Ishikawa (cell line): Measurements from ENCODE around the gene ELOVL6.

Experiments
- CEBPB ChIP-seq: IDR thresholded peaks from 2 replicates; pipeline ENCODE4 v1.6.1; 2012
- CREB1 ChIP-seq: IDR thresholded peaks from 2 replicates; pipeline ENCODE4 v1.6.1; 2012; ENCODE audit warnings: low read depth
- EGR1 ChIP-seq: IDR thresholded peaks from 2 replicates; pipeline ENCODE4 v1.6.1; 2012
- EP300 ChIP-seq: IDR thresholded peaks from 2 replicates; pipeline ENCODE4 v1.6.1; 2012; ENCODE audit warnings: borderline replicate concordance
- FOXM1 ChIP-seq: IDR thresholded peaks from 2 replicates; pipeline ENCODE4 v1.6.1; 2012; ENCODE audit warnings: low read depth, borderline replicate concordance
- NFIC ChIP-seq: IDR thresholded peaks from 2 replicates; pipeline ENCODE4 v1.6.1; 2012
- RAD21 ChIP-seq: IDR thresholded peaks from 2 replicates; pipeline ENCODE4 v1.6.1; 2012; ENCODE audit warnings: low read depth
- TAF1 ChIP-seq: IDR thresholded peaks from 2 replicates; pipeline ENCODE4 v1.6.1; 2012; ENCODE audit warnings: low read depth, mild to moderate bottlenecking
- TCF12 ChIP-seq: IDR thresholded peaks from 2 replicates; pipeline ENCODE4 v1.6.1; 2012; ENCODE audit warnings: low read depth
- TEAD4 ChIP-seq: IDR thresholded peaks from 2 replicates; pipeline ENCODE4 v1.6.1; 2012
- YY1 ChIP-seq: IDR thresholded peaks from 2 replicates; pipeline ENCODE4 v1.6.1; 2012; ENCODE audit warnings: low read depth
- ZBTB7A ChIP-seq: IDR thresholded peaks from 2 replicates; pipeline ENCODE4 v1.6.1; 2012; ENCODE audit warnings: low read depth
- TF ChIP-seq, protein P1 (sequence below): IDR thresholded peaks from 2 replicates; pipeline ENCODE4 v1.6.1; 2012
- TF ChIP-seq, protein P2 (sequence below): IDR thresholded peaks from 2 replicates; pipeline ENCODE4 v1.6.1; 2012; ENCODE audit warnings: low read depth, mild to moderate bottlenecking
- TF ChIP-seq, protein P3 (sequence below): IDR thresholded peaks from 2 replicates; pipeline ENCODE4 v1.6.1; 2012

The ELOVL6 gene

DNA sequence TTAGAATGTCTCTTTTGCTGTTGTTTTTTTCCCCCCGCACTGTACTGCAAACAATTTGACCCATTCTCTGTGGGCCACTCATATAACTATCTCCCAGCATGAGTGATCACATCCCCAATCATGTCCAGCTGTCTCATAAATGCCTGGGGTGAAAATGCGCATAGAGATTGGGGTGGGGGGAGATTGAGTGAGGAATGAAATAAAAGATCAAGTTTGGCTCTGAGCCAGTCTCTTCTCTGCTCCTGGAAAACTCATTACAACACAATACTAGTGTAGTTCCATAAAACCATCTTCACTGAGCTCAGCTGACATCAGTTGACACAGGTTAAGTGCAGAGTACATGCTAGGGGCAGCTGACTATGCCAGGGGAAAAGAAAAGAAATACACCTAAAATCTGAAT is 188.9 kb downstream of the ELOVL6 start:
- TF ChIP-seq, protein P1, sequence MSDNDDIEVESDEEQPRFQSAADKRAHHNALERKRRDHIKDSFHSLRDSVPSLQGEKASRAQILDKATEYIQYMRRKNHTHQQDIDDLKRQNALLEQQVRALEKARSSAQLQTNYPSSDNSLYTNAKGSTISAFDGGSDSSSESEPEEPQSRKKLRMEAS: no peak
- TF ChIP-seq, protein P2, sequence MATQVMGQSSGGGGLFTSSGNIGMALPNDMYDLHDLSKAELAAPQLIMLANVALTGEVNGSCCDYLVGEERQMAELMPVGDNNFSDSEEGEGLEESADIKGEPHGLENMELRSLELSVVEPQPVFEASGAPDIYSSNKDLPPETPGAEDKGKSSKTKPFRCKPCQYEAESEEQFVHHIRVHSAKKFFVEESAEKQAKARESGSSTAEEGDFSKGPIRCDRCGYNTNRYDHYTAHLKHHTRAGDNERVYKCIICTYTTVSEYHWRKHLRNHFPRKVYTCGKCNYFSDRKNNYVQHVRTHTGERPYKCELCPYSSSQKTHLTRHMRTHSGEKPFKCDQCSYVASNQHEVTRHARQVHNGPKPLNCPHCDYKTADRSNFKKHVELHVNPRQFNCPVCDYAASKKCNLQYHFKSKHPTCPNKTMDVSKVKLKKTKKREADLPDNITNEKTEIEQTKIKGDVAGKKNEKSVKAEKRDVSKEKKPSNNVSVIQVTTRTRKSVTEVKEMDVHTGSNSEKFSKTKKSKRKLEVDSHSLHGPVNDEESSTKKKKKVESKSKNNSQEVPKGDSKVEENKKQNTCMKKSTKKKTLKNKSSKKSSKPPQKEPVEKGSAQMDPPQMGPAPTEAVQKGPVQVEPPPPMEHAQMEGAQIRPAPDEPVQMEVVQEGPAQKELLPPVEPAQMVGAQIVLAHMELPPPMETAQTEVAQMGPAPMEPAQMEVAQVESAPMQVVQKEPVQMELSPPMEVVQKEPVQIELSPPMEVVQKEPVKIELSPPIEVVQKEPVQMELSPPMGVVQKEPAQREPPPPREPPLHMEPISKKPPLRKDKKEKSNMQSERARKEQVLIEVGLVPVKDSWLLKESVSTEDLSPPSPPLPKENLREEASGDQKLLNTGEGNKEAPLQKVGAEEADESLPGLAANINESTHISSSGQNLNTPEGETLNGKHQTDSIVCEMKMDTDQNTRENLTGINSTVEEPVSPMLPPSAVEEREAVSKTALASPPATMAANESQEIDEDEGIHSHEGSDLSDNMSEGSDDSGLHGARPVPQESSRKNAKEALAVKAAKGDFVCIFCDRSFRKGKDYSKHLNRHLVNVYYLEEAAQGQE: no peak
- TF ChIP-seq CEBPB: no peak
- no peak for TF ChIP-seq TAF1
- TF ChIP-seq TEAD4: no peak
- no peak for TF ChIP-seq EP300

DNA sequence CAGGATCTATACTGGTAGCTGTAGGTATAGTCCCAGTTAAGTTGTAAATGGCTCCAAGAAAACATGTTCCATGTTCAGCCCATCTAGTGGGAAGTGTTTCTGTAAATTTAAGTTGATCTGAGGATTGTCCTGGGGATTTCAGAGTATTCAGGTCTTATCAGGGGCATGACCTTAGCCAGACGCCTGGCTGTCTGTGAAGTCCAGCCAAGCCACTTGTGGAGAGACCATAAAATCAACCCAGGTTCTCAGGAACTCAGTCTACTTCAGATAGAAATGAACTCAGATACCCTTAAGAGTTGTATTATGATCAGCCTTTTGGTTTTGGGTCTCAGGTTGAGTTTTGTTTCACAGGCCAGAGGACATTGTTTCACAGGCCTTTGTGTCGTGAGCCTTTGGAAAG is 189.9 kb downstream of the ELOVL6 start:
- no peak for TF ChIP-seq ZBTB7A
- TF ChIP-seq, protein P3, sequence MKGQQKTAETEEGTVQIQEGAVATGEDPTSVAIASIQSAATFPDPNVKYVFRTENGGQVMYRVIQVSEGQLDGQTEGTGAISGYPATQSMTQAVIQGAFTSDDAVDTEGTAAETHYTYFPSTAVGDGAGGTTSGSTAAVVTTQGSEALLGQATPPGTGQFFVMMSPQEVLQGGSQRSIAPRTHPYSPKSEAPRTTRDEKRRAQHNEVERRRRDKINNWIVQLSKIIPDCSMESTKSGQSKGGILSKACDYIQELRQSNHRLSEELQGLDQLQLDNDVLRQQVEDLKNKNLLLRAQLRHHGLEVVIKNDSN: no peak
- TF ChIP-seq TAF1: no peak

DNA sequence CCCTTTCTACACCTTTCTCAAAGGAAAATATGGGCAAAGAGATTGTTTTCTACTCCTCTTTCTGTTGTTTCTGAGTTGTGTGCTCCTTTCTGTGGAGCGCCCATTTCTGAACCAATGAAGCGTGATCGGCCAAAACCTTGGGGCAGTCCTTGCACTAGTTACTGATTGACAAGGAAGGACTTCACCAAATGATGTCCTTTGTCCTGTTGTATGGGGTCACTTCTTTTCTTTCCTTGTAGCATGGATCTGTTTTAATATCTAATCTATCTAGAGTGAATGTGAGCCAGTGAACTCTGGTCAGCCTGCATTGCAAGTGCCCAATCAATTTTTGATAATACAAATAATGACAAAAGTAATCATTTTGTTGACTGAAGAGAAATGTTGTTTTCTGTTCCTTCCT is 191.2 kb downstream of the ELOVL6 start:
- TF ChIP-seq CEBPB (no peak), TEAD4 (no peak), EP300 (no peak), TCF12 (no peak), RAD21 (no peak), FOXM1 (no peak), CREB1 (no peak), TAF1 (no peak), YY1 (no peak), ZBTB7A (no peak), EGR1 (no peak), NFIC (no peak)
- TF ChIP-seq, protein P1: no peak
- TF ChIP-seq, protein P3: no peak
- TF ChIP-seq, protein P2: no peak

DNA sequence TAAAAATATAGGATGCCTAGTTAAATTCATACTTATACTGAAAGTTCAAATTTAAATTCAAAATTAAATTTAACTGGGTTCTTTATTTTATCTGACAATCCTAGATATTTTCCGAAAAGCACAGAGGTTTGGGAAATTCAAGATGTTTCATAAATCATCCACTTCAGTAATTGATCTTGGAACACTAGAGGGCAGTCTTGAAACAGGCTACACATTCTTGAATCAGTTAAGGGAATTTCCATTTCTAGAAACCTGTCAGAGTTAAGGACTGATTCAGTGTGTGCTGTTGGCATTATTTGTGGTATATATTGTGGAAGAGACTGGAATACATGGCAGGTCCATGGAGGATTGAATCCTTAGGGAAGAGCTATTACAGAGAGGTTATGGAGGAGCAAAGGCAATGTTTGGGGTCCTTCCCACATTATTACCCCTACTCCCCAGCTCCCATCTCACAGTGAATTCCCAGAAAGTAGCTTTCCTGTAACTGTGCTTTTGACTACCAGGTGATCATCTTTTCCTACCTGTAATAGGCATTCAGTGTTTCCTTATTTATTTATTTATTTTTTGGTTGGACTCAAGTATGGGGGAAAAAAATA is 192.9 kb downstream of the ELOVL6 start:
- TF ChIP-seq TCF12 (no peak), RAD21 (peak; percentile 89)

DNA sequence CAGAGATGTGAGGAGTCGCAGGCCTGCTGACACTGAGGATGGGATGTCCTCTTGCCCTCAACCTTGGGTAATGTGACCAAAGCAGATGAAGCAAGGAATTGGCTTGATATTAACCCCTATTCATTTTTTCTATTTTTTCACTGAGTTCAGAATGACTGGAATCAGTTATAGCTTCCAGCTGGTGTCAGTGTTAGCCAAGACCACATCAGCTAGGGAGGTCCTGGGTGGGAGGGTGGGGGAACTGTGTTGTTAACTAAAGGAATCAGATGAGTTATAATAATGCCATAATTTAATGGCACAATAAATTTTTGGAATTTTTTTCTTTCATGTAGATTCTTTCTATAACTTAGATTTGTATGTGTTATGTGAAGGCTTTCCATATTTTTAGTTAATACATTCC is 193.9 kb downstream of the ELOVL6 start:
- TF ChIP-seq NFIC (no peak), FOXM1 (no peak), RAD21 (no peak), ZBTB7A (no peak), TEAD4 (no peak)
- TF ChIP-seq, protein P1: no peak
- TF ChIP-seq, protein P2: no peak
